Lung (tissue), 12 donors: ENCODE measurements around the gene APOBEC3A. TPM values are rescaled to one million over a fixed set of nuclear protein-coding genes. Genes with fewer than 3 reads are reported as not detected.
A peak's percentile ranks its signal among the peaks of the same experiment; 100 is the strongest.
"Not testable (repeated sequence)": the region's sequence is repeated elsewhere in the genome, so short reads cannot be mapped to it uniquely, and the experiment has no call there.

Experiments
- ATAC-seq: fragments of 200-7000 bp; cut with Tn5 transposase; one replicate; pipeline ENCODE4 v1.9.1; 2020; ENCODE audit warnings: moderate number of reproducible peaks; ENCODE audit not compliant: insufficient read depth, low FRiP score
- DNase-seq, 3 donors: peaks; one replicate each; pipeline ENCODE4 v3.0.0-alpha.2; 2013 to 2017
- H3K27ac ChIP-seq, 2 donors: one replicate each; pipeline ENCODE4 v1.5.1; 2013; ENCODE audit warnings: mild to moderate bottlenecking in 2 of 2, moderate library complexity in 2 of 2, control low read depth in 1 of 2, inconsistent platforms in 1 of 2, low read depth in 1 of 2, low read length in 1 of 2
- H3K27me3 ChIP-seq, 3 donors: one replicate each; pipeline ENCODE4 v1.5.1; 2013; ENCODE audit warnings: low read length in 2 of 3; ENCODE audit not compliant: control insufficient read depth in 3 of 3, insufficient read depth in 3 of 3
- H3K36me3 ChIP-seq, 4 donors: one replicate each; pipeline ENCODE4 v1.5.1; 2013; ENCODE audit warnings: low read length in 4 of 4, mild to moderate bottlenecking in 1 of 4, moderate library complexity in 1 of 4; ENCODE audit not compliant: control insufficient read depth in 4 of 4, insufficient read depth in 4 of 4
- H3K4me1 ChIP-seq, 5 donors: one replicate each; pipeline ENCODE4 v1.5.1; 2013; ENCODE audit warnings: low read length in 5 of 5, mild to moderate bottlenecking in 2 of 5, moderate library complexity in 1 of 5; ENCODE audit not compliant: control insufficient read depth in 5 of 5, insufficient read depth in 5 of 5
- H3K4me3 ChIP-seq: one replicate; pipeline ENCODE4 v1.5.1; 2013; ENCODE audit warnings: mild to moderate bottlenecking, control low read depth, moderate library complexity
- H3K9ac ChIP-seq, 2 donors: one replicate each; pipeline ENCODE4 v1.5.1; 2013; ENCODE audit warnings: low read length in 2 of 2, control low read depth in 1 of 2; ENCODE audit not compliant: insufficient read depth in 1 of 2
- H3K9me3 ChIP-seq, 4 donors: one replicate each; pipeline ENCODE4 v1.5.1; 2013; ENCODE audit warnings: low read length in 3 of 4, mild to moderate bottlenecking in 1 of 4, moderate library complexity in 1 of 4; ENCODE audit not compliant: control insufficient read depth in 4 of 4, insufficient read depth in 3 of 4
- CTCF ChIP-seq: IDR thresholded peaks from 2 replicates; pipeline ENCODE4 v1.5.1; 2012; ENCODE audit warnings: mild to moderate bottlenecking; ENCODE audit errors: control extremely low read depth, extremely low read depth
- WGBS, 2 donors: extraction: QIAGEN DNeasy Blood & Tissue Kit; methylation state at CpG; one replicate each; pipeline ENCODE4 v1.1.7; 2013; 5-methylcytosine and 5-hydroxymethylcytosine counted together
- polyA plus RNA-seq, 2 donors: library from polyadenylated mRNA; stranded (reverse); fragments of 200-250 nt; gene quantifications; one replicate each; pipeline ENCODE4 v1.2.1, GENCODE V29; 2013
- total RNA-seq, 2 donors: library from RNA; depleted of rRNA in 1 of 2; stranded (reverse); fragments of >200 nt in 1 of 2; gene quantifications; one replicate each; pipeline ENCODE4 v1.2.1, GENCODE V29; 2014 to 2021
- donor health status: control.
- donor health status: control.
- donor health status: Bipolar disorder and iron deficiency.
- donor health status: healthy.
- donor health status: DM: yes; HTN: yes; CAD: no.

The APOBEC3A gene
- total and polyA plus RNA-seq, 4 donors = 1.1 to 68.3 (median 9.1) TPM

GRCh38 chr22:38973289-38974169 lies 16.1 kb downstream of the APOBEC3A start:
- DNase-seq (peak in 2 of 3 donors; percentile 21 to 37), ATAC-seq (no peak)
- H3K27ac ChIP-seq = no peak overlapping the region
- H3K36me3 ChIP-seq = no peaks in the 10 kb centered on the region
- no peaks in the 10 kb centered on the region for H3K4me1 ChIP-seq
- no peak overlapping the region for H3K9ac ChIP-seq
- H3K4me3 ChIP-seq = no peak overlapping the region
- TF ChIP-seq CTCF = peak; percentile 81
- WGBS, 2 donors = 44 to 48% methylated on average over 15 of the region's 15 CpGs
- H3K27me3 ChIP-seq = no peaks in the 10 kb centered on the region
- no peaks in the 10 kb centered on the region for H3K9me3 ChIP-seq

- no peak overlapping the region for H3K27ac ChIP-seq
- H3K36me3 ChIP-seq = no peaks in the 10 kb centered on the region
- H3K9ac ChIP-seq = no peak overlapping the region
- no peak for TF ChIP-seq CTCF
- ATAC-seq (no peak), DNase-seq (no peak)
- H3K4me1 ChIP-seq = no peaks in the 10 kb centered on the region
- no peak overlapping the region for H3K4me3 ChIP-seq
- WGBS, 2 donors = 86 to 89% methylated on average over 18 of the region's 18 CpGs
- H3K9me3 ChIP-seq = no peaks in the 10 kb centered on the region
- no peaks in the 10 kb centered on the region for H3K27me3 ChIP-seq
Measured at GRCh38 chr22:38974170-38974825, 16.9 kb downstream of the APOBEC3A start.

- H3K4me1 ChIP-seq = no peaks in the 10 kb centered on the region
- no peaks in the 10 kb centered on the region for H3K9me3 ChIP-seq
- ATAC-seq = no peak
- H3K9ac ChIP-seq = no peak overlapping the region
- no peak overlapping the region for H3K4me3 ChIP-seq
- no peaks in the 10 kb centered on the region for H3K36me3 ChIP-seq
- no peak for DNase-seq
- H3K27me3 ChIP-seq = no peaks in the 10 kb centered on the region
- no peak overlapping the region for H3K27ac ChIP-seq
- no peak for TF ChIP-seq CTCF
- 91 to 97% methylated on average over 7 of the region's 7 CpGs for WGBS, 2 donors
Measured at GRCh38 chr22:38974826-38975175, 17.4 kb downstream of the APOBEC3A start.

GRCh38 chr22:38977289-38977688 lies 19.9 kb downstream of the APOBEC3A start:
- 81 to 94% methylated on average over 4 of the region's 4 CpGs for WGBS, 2 donors

GRCh38 chr22:38980587-38980986 lies 23.2 kb downstream of the APOBEC3A start:
- not testable (repeated sequence) for H3K9me3 ChIP-seq, H3K9ac ChIP-seq, H3K27me3 ChIP-seq, ATAC-seq, H3K36me3 ChIP-seq, DNase-seq, H3K27ac ChIP-seq, H3K4me3 ChIP-seq
- peaks cover 0 to 11% (median 0%) of the 10 kb centered on the region in 5 donors for H3K4me1 ChIP-seq
- WGBS, 2 donors = 75 to 79% methylated on average over 10 of the region's 10 CpGs

More at GRCh38 chr22:38977289-38977688, 19.9 kb downstream of the APOBEC3A start:
- H3K27ac ChIP-seq, H3K4me3 ChIP-seq, DNase-seq, ATAC-seq, H3K27me3 ChIP-seq, H3K4me1 ChIP-seq, H3K9ac ChIP-seq, H3K9me3 ChIP-seq, H3K36me3 ChIP-seq: not testable (repeated sequence)
